ENCODE results near the gene SLC16A10.
A peak's percentile ranks its signal among the peaks of the same experiment; 100 is the strongest.
"Not testable (repeated sequence)": the region's sequence is repeated elsewhere in the genome, so short reads cannot be mapped to it uniquely, and the experiment has no call there.

Gene SLC16A10

GRCh38 chr6:111087106-111087835, at the start of gene SLC16A10:
TSS of gene SLC16A10 (plus strand) at chr6:111087503. CDS start at chr6:111087753, 250 bp downstream.
- peak; percentile 28 for DNase-seq (ENCODE audit: low spot score)

GRCh38 chr6:111038534-111039252, 48.6 kb upstream of the SLC16A10 start:
- no peak for DNase-seq (ENCODE audit: low spot score)

- DNase-seq (ENCODE audit: low spot score), result no peak
Measured at GRCh38 chr6:111041917-111042316, 45.4 kb upstream of the SLC16A10 start.

- no peak for DNase-seq (ENCODE audit: low spot score)
Measured at GRCh38 chr6:111047244-111047643, 40.1 kb upstream of the SLC16A10 start.

GRCh38 chr6:111050261-111051023, 36.9 kb upstream of the SLC16A10 start:
- no peak for DNase-seq (ENCODE audit: low spot score)

- DNase-seq (ENCODE audit: low spot score), result no peak
Measured at GRCh38 chr6:111052171-111052570, 35.1 kb upstream of the SLC16A10 start.

- peak; percentile 7 for DNase-seq (ENCODE audit: low spot score)
Measured at GRCh38 chr6:111057074-111057752, 30.1 kb upstream of the SLC16A10 start.

GRCh38 chr6:111061508-111061907, 25.8 kb upstream of the SLC16A10 start:
- no peak for DNase-seq (ENCODE audit: low spot score)

GRCh38 chr6:111061985-111062384, 25.3 kb upstream of the SLC16A10 start:
- not testable (repeated sequence) for DNase-seq (ENCODE audit: low spot score)

- not testable (repeated sequence) for DNase-seq (ENCODE audit: low spot score)
Measured at GRCh38 chr6:111062860-111063259, 24.4 kb upstream of the SLC16A10 start.

- no peak for DNase-seq (ENCODE audit: low spot score)
Measured at GRCh38 chr6:111068109-111068865, 19.0 kb upstream of the SLC16A10 start.

- no peak for DNase-seq (ENCODE audit: low spot score)
Measured at GRCh38 chr6:111068866-111069234, 18.5 kb upstream of the SLC16A10 start.

- no peak for DNase-seq (ENCODE audit: low spot score)
Measured at GRCh38 chr6:111069382-111070104, 17.8 kb upstream of the SLC16A10 start.

- DNase-seq (ENCODE audit: low spot score), result no peak
Measured at GRCh38 chr6:111070105-111071005, 16.9 kb upstream of the SLC16A10 start.

- no peak for DNase-seq (ENCODE audit: low spot score)
Measured at GRCh38 chr6:111072801-111073360, 14.4 kb upstream of the SLC16A10 start.

GRCh38 chr6:111074311-111074710, 13.0 kb upstream of the SLC16A10 start:
- no peak for DNase-seq (ENCODE audit: low spot score)

GRCh38 chr6:111076024-111076695, 11.1 kb upstream of the SLC16A10 start:
- no peak for DNase-seq (ENCODE audit: low spot score)

GRCh38 chr6:111080698-111081097, 6.6 kb upstream of the SLC16A10 start:
- DNase-seq (ENCODE audit: low spot score), result no peak

- DNase-seq (ENCODE audit: low spot score), result no peak
Measured at GRCh38 chr6:111086685-111087084, 618 bp upstream of the SLC16A10 start.

Measured in globus pallidus (tissue), 1 donor.